Suppressor macrophage treated with lipopolysaccharide for 4 hours (primary cell): Measurements from ENCODE around the gene MED20.

ENCODE experiments used
- DNase-seq: peaks from one replicate; pipeline ENCODE4 v3.0.0-alpha.2; 2020

MED20 gene

DNA sequence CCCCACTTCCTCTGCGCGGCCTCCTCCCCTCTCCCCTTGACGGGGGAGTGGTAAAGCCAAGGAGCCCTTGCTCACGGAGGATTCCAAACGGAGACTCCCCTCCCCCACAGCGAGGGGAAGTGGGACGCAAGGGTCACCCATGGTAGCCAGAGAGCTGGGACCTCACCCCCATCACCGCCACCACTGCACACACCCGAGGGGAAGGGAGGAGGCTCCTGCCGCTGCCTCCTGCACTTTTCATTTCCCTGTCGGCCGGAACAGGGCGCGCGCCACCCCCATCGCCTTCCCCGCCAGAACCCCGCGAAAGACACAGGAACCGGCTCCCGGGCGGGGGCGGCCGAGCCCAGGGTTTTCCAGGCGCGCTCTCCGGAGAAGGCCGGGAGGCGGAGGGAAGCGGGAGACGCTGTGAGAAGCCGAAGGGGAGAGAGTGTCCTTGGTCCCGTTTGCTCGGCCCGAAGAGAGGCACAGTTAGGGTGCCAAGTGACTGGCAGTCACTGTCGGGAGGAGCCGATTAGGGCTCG lies 19.9 kb upstream of the MED20 start:
- peak; percentile 42 for DNase-seq

DNA sequence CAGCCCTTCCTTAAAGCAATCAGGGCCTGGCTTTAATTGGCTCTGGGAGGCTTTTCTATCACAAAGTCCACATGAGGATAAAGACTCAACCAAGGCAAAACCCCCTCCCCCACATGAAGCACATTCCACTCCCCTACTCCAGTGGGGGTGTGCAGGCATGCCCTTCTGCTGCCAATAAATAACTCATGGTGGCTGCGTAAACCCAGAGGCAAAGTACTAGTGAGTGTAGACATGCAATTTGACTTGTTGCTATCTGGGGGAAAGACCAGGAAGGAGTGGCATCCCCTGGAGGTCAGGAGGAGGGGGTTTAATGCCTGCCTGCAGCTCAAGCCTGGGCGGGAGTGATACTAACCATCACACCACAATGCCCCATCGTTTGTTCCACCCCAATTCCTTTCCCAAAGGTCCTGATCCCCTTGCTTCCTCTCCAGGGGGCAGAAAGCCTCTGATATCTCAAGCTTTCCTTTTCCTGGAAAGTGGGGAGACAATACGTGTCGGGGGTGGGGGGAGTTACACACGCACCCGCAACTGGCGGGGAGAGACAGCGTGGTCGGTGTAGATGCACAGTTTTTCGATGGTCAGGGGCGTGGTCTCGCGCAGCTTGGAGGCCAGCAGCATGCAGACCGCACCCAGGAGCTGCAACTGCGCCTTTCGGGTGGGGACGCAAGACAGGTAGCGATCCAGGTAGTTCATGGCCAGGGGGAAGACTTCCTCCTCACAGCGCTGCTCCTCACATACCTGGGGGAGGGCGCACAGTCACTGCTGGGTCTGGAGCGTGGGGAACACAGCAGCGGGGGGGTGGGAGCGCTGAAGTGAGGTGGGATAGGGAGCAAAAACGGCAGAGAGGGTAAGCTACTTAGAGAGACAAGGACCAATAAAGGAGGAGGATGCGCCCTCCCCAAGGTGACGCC lies 19.2 kb upstream of the MED20 start:
- DNase-seq = no peak

DNA sequence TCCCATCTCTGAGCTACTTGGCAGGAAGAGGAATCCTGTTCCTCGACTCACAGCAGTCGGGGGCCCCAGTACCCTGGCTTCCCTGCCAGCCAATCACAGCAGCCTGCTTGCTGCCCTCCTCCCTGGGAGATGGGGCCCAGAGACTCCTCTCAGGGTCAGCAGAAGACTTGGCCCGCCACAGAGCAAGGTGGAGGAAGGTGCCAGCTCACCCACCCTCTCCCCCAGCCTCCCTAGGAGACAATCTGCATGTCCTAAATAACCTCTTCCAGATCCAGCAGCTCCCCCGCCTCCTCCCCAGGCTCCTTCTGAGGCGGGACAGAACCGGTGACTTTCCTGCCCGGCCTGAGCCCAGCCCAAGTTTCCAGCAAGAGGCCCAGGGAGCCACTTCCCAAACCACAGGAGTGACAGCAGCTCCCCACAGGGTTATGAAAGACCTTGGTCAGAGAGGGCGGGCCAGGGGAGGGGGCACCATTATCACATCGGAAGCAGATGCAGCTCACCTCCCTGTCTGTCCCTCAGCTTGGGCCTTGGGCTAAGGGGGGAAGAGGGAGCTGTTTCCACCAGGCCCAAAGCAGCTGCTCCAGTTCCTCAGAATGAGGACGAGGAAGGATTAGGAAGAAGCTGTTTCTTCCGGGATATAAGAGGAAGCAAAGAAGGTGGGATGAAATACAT lies 18.4 kb upstream of the MED20 start:
- peak; percentile 79 for DNase-seq

DNA sequence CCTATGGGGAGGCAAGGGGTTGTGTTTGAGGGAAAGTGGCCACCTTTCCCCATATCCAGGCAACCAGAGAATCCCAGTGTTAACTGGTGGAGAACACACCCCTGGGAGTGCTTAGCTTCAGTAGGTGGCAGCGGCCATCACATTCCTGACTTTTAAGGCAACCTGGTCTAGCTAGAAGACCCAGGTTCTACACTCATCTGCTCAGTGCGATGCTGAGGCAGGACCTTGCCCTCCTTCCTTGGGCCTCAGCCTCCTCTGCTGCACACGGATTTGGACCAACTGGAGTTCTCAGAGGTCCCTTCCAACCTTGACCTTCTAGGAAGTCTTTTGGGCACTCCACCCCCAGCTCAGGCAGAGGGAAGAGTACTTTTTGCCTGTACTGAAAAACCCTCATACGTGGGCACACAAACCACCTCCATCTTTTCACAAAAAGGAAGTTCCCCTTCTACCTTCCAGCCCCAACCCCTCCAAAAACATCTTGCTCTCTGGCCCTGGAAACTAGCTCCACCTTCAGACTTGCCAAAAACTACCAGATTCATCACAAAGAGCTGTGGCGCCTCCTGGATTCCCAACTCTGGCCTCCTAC lies 17.7 kb upstream of the MED20 start:
- DNase-seq = no peak

DNA sequence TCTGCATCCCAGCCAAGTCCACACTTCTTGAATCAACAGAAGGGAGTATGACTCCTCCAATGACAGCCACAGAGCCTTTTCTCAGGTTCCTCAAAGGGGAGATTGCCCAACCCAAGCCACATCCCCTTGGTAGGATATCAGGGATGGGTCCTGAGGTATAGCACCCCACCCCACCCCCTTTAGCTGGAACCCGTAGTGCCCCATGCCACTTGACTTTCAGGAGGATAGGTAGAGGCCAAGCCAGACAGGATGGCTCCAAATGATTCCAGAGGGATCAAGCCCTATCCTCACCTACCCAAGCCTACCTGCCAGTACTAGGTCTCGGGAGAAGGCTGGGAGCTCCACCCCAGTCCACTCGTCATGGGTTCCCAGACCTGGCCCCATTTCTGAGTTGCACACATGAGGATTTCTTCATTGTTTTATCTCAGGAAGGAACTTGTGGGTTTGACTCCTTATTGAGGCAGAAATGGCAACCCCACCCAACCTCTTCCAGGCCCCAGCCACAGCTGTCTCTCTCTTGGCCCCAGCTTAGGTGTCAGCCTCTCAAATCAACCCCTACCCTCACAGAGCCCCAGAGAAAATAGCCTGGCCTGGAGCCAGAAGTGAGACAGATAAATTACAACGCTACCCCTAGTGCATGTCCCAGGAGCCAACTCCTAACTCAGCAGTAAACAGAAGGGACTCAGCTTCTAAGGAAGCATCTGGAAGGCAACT lies 17.1 kb upstream of the MED20 start:
- peak; percentile 68 for DNase-seq

DNA sequence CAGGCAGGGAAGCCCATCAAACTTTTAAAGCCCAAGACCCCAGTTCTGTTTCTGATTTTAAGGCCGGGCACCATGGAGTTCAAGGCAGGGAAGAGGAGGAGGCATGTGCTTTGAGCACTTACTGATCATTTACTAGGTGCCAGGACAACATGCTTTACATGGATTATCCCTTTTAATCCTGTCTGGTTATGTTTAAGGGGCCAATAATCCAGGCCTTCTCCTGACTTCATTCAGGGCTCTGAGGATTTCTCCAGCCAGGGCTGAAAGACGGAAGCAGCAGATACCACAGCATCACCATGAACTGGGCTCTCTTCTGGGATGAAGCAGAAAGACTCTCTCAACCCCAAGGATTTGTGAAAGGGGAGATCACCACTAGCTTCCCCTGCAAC lies 16.5 kb upstream of the MED20 start:
- DNase-seq = no peak

DNA sequence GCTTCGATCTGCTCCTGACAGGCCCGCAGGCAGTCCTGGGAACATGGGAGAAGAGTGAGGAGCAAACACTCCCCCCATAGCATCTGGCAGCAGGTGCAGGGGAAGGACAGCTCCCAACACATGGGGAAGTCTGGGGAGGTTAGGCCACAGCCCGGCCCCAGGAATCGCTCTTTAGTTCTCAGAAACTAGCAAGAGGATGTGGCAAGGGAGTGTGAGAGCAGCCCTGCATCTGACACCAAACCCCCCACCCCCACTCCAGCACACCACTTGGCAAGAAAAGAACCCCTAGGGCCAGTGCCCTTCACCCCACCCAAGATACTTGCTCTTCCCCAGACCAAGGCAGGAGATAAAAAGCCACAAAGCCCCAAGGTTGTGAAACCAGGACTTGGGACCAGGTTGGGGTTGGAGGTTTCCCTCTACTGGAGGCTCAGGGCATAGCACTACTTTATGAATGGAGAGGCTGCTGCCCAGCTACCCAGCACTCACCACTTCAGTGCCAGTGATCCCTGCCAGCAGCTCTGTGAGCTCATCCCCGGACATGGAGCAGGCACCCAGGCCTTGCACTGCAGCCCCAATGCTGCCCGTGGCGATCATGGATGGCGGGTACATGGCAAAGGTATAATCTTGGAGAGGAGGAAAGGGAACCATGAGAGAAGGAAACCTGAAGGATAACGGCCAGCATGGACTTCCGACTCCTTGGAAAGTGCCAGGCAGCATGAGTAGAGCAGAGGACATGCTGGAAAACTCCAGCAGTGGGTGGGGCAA lies 15.3 kb upstream of the MED20 start:
- DNase-seq = peak; percentile 85

DNA sequence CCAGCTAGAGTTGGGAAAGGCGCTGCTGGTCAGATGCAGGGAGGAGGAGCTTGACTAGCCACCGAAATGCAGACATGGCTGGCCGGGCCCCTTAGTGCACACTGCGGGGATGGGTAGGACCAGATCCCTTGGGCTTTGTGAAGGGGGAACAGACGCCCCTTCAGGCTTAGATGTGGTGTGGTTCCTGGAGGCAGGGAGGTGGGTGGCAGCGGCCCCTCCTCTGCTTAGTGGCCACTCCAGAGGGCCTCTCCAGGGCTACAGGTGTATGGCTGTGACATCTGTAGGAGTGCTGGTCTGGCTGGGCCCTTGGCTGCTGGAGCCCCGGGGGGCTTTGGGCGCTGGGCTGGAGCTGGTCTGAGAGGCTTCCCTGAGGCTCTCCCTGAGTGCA lies 14.7 kb upstream of the MED20 start:
- DNase-seq = no peak

DNA sequence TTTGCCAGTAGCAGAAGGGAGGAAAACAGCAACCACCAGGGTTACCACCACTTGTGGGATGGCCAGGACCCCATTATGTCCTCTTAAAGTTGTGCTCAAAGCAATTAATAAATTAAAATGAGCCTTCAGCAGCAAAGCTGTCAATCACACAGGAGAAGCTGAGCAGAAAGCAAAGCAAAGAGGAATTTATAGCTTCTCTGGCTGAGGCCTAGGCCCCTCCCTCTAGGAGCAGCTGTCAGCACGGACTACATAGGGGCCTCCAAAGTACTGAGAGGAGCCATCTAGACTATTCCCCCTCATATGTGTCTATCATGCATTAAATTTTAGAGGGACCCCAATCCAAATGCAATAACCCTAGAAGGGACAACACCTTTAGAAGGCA lies 14.2 kb upstream of the MED20 start:
- DNase-seq = no peak

DNA sequence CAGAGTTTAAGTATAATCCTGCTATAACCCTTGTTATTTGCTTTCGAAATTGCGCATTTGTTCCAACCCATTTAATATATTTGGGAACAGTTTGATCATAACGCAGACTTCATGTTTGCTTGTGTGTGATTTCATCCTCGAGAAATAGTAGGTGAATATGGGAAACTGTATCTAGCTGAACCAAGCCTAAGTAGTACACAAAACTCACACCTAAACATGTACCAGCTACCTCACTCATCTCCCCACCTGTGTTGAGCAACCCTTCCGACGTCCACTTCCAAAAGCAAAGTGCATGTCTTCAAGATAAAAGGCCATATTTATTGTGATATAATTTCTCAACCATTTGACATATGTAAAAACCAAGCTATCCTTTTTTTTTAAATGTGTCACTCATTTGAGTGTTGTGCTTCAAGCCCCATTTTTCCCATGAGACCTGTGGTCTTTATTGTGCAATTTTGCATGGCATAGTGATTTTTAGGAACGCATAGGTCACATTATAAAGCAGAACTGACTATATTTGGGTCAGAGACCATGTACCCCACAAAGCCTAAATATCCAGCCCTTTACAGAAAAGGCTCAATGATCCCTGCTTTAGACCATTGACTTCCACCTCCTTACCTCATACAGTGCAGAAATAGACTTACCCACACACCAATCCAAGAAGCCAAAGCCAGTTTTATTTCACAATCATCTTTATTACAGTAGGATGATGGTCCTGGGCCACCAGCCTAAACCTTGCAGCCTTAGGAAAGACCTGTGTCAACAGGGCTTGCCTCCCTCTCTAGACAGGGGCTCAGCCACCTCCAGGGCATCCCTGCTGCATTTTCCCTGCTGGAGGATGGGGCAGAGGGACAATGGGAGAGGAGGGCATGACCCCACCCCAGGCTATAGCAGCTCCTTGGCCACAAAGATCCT lies 13.6 kb upstream of the MED20 start:
- DNase-seq = no peak

DNA sequence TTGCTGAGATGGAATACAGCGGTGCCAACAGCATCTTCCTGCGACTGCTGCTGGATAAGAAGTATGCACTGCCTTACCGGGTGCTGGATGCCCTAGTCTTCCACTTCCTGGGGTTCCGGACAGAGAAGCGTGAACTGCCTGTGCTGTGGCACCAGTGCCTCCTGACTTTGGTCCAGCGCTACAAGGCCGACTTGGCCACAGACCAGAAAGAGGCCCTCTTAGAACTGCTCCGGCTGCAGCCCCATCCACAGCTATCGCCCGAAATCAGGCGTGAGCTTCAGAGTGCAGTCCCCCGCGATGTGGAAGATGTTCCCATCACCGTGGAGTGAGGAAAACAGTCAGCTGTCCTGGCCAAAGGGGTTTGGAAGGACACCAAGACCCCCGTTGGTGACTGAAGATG lies 11.4 kb upstream of the MED20 start:
- DNase-seq = no peak

DNA sequence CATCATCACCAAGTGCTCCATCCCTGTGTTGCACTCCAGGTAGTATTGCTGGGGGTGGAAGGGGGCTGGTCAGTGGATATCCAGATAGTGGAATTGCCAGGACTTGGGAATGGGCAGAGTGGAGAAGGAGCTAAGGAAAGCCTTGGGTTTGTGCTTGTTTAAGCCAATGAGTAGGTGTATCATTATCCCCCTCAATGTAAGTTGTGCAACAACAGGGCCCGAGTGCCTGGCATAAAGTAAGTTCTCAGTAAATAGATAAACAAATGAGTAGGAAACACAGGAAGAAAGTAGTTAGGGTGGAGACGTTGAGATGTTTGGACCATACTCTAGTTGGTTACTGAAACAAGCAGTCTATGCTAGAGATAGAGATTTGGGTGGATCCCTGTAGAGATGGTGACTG lies 10.9 kb upstream of the MED20 start:
- DNase-seq = no peak

DNA sequence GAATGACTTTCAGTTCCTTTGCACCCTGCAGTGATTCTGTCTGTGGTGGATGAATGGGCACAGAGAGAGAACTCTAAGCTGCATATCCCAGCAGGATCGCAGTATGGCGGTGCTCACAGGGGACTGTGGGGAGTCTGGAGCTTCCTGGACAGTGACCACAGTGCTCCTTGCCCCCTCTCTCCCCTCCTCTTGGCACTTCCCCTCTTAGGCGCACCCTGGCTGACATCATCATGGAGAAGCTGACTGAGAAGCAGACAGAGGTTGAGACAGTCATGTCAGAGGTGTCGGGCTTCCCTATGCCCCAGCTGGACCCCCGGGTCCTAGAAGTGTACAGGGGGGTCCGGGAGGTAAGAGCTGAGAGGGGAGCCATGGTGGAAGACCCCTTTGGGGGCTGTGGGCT lies 9.0 kb upstream of the MED20 start:
- peak; percentile 46 for DNase-seq

DNA sequence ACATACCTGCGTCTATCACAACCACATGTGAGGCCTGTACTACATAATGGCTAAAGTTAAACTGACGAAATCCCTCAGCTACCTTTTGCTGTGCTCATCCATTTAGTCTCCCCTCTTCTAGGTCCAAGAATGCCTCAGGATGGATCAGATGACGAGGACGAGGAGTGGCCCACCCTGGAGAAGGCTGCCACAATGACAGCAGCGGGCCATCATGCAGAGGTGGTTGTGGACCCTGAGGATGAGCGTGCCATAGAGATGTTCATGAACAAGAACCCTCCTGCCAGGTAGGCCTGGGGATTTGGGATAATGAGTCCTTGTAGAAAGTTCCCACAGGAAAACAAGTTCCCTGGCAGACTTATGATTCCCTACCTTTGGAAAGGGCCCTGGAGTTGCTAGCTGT lies 6.3 kb upstream of the MED20 start:
- DNase-seq = no peak

DNA sequence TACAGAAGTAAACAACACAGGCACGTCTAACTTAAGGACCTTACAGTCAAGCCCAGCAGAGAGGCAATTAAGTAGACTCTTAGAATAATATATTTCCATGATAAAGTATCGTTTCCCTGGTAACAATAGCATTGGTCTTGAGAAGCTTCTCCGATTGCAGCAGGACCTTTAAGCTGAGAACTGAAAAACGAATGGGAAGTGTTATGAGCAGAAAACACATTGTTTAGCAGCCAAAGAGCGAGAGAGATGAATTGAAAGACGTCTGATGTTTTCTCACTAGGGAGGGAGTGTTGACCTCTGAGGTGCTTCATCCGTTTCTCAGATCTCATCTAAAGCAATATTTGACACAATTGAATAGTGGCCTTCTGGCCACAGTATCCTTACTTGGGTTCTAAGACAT lies 1.2 kb upstream of the MED20 start:
- no peak for DNase-seq

DNA sequence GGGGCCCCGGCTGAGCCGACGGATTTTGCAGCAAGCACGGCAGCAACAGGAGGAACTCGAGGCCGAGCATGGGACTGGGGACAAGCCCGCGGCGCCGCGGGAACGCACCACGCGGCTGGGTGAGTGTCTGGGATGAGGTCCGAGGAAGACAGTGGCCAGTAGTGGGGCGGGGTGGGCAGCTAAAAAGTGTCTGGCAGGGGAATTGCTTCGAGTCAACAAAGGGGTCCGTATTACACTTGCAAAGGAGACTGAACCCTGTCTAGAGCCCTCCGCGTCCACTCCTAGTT lies 716 bp upstream of the MED20 start:
- DNase-seq = peak; percentile 33

DNA sequence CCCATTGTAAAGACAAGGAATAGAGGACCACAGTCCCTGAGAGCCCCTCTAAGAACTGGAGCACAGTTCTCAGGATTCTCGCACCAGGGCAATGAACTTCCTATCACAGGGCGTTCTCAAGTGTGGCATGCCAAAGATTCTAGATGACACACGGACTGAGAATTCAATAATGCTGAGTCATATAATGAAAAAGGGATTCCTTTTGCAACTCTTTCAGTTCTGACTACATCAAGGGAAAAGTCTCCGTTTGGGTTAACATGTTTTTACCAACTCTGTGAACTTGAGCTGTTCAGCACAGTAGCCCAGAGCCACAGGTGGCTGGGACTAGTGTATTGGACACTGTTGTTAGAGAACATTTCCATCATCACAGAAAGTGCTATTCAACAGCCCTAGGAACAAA lies 3.4 kb downstream of the MED20 start:
- DNase-seq = no peak

DNA sequence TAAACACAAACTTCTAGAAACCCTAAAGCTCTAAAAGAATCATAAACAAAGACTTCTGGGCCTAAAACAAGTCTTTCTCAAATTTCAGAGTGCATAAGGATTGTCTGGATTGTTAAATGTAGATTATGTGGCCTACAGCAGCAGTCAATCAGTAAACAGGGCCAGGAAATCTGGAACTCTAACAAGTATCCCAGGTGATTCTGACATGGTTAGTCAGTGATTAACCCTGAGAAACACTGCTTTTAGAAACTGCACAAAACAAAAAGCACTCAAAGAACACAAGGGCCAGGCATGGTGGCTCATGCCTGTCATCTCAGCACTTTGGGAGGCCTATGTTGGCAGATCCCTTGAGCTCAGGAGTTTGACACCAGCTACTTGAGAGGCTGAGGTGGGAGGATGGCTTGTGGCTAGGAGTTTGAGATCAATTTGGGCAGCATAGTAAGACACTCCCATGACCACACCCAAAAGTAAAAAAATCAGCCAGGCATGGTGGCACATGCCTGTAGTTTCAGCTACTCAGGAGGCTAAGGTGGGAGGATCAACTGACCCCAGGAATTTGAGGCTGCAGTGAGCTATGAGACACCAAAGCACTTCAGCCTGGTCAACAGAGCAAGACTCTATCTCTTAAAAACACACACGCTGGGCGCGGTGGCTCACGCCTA lies 5.9 kb downstream of the MED20 start:
- DNase-seq = no peak

DNA sequence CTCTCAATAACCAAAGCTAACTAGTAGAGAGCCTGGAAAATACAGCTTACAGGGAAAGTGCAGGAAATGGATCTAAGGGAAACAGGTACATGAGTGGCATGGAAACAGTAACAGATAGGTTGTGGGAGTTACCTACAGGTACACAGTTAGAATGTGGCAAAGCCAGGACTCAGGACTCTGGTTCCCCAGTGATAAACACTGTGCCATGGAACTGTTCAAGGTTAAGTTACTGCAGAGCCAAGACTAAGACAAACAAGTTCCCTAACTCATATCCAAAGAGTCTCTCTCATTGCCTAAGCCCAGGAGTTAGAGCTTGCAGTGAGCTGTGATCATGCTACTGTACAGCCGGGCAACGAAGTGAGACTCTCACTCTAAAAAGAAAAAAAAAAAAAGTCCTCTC lies 6.6 kb downstream of the MED20 start:
- DNase-seq = no peak

DNA sequence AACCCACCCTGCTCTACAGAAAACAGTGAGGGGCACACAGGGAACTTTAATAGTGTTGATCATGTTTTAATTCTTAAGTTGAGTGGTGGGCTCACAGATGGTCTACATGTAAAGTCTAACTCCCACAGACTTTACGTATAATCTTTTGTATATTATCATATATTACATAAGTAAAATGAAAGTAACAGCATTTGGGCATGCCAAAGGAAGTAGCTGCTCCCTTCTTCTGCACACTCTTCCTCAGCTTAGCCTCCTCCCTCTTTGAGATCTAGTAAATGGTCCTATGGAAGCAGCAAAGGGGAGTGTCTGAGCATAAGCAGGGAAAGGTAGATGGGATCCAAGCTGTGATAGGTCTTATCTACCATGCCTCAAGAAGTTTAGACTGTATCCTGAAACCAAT lies 11.2 kb downstream of the MED20 start:
- DNase-seq = no peak

DNA sequence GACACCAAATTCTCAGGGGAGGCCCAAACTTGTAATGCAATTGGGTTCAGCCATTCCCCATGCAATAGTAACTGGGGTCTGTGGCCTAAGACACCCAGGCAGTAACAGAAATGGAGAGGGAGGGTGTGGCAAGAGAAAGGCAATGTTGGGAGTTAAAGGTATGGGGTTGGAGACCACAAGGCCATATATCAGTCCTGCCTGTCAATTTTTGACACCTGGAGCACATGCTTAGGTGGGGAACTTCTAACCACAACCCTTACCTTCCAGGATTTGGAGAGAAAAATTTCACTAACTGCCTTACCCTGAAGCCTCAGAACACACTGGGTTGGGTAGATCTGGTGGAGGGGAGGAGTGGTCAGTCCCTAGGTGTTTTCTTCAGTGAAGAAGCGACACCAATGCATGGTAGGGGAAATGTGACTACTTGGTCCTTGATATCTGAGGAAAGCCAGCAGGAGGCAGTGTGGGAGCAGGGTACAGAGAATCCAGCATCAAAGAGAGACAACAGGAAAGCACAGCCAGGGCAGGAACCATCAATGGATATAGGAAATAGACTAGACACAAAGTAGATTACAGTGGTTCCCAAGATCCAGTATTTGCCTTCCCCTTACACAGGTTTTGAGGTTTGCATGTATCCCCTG lies 18.9 kb downstream of the MED20 start:
- DNase-seq = peak; percentile 61
